ENCODE results near the gene SMIM5. TPM values are rescaled to one million over a fixed set of nuclear protein-coding genes. Genes with fewer than 3 reads are reported as not detected.

The SMIM5 gene
- total RNA-seq, 1 experiment from 2014 or later: 0.24 TPM

DNA sequence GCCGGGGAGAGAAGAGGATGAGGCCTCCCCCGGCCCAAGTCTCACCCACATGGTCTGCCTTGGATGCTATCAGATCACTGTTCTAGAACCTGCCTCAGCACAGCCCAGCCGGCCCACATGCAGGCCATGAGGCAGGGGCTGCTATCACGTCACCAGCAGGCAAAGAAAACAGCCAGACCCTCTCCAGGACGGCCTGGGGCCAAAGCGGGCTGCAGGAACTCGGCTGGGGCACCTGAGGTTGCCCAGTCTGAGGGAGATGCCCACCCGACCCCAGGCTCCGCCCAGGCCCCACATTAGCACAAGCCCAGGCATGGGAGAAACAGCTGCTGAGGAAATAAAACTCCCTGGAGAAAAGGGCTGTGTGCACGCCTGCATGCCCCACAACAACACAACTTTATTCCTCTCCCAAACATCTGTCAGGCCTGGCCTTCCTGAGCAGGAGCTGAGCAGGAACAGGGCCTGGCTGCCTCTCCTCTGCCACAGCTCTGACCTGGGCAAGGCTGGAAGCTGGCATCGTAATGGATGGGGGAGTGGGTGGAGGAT lies 6.7 kb upstream of the SMIM5 start:
- H2AFZ ChIP-seq (ENCODE audit: low read length): no peak overlapping the region
- no peak overlapping the region for H2BK5ac ChIP-seq (ENCODE audit: insufficient read length, low read length)
- no peak overlapping the region for H3K4me2 ChIP-seq (ENCODE audit: insufficient read depth, insufficient read length, low read length)
- no peak overlapping the region for H2AK5ac ChIP-seq (ENCODE audit: insufficient read length, low read length)
- no peak overlapping the region for H4K8ac ChIP-seq (replicated peaks; ENCODE audit: insufficient read length, low read depth, low read length)
- H3K79me1 ChIP-seq (ENCODE audit: insufficient read depth, low read depth, low read length, poor library complexity, severe bottlenecking): no peaks in the 10 kb centered on the region
- H4K5ac ChIP-seq (ENCODE audit: insufficient read length, low read depth, low read length): no peak overlapping the region
- H3K9me3 ChIP-seq (ENCODE audit: control insufficient read depth, low read depth, low read length): no peaks in the 10 kb centered on the region
- no peak overlapping the region for H2BK20ac ChIP-seq (ENCODE audit: low read depth, low read length, poor library complexity, severe bottlenecking)
- H3K4me1 Mint-ChIP-seq: no peaks in the 10 kb centered on the region
- H3K9me3 Mint-ChIP-seq: no peaks in the 10 kb centered on the region
- H2BK15ac ChIP-seq (ENCODE audit: low read depth, low read length): no peak overlapping the region
- no peak overlapping the region for H3K56ac ChIP-seq (ENCODE audit: insufficient read length, low read depth, low read length)
- no peak overlapping the region for H3T11ph ChIP-seq (ENCODE audit: low read length)
- H2BK12ac ChIP-seq (ENCODE audit: insufficient read length, low read depth, low read length): no peak overlapping the region
- H2BK120ac ChIP-seq (ENCODE audit: low read depth, low read length, poor library complexity, severe bottlenecking): no peak overlapping the region
- no peaks in the 10 kb centered on the region; the same call in 1 of the 2 replicates for H3K27me3 ChIP-seq (ENCODE audit: insufficient read depth, low read length)
- H3K18ac ChIP-seq (ENCODE audit: insufficient read length, low read depth, low read length): no peak overlapping the region
- TF ChIP-seq, protein P1, sequence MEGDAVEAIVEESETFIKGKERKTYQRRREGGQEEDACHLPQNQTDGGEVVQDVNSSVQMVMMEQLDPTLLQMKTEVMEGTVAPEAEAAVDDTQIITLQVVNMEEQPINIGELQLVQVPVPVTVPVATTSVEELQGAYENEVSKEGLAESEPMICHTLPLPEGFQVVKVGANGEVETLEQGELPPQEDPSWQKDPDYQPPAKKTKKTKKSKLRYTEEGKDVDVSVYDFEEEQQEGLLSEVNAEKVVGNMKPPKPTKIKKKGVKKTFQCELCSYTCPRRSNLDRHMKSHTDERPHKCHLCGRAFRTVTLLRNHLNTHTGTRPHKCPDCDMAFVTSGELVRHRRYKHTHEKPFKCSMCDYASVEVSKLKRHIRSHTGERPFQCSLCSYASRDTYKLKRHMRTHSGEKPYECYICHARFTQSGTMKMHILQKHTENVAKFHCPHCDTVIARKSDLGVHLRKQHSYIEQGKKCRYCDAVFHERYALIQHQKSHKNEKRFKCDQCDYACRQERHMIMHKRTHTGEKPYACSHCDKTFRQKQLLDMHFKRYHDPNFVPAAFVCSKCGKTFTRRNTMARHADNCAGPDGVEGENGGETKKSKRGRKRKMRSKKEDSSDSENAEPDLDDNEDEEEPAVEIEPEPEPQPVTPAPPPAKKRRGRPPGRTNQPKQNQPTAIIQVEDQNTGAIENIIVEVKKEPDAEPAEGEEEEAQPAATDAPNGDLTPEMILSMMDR (conservative IDR thresholded peaks at IDR 0.05): no peak
- H3K4me3 Mint-ChIP-seq: no peak overlapping the region
- no peak overlapping the region for H3K23ac ChIP-seq (ENCODE audit: insufficient read length, low read depth, low read length)
- H4K91ac ChIP-seq (ENCODE audit: insufficient read length, low read depth, low read length): no peak overlapping the region
- no CpG with 5 or more reads among the region's 11 CpGs for WGBS (ENCODE audit: extremely low coverage, insufficient read length, low lambda C conversion rate)
- H3K27ac ChIP-seq (ENCODE audit: insufficient read length, low read depth, low read length): no peak overlapping the region
- peaks cover 8% of the 10 kb centered on the region for H3K27me3 Mint-ChIP-seq (ENCODE audit: low read depth)
- no peak overlapping the region for H3K27ac Mint-ChIP-seq
- H3K9ac ChIP-seq (ENCODE audit: extremely low read depth, insufficient read length, low read length): no peak overlapping the region
- H3K23me2 ChIP-seq (ENCODE audit: insufficient read length, low read depth, low read length, poor library complexity, severe bottlenecking): no peaks in the 10 kb centered on the region
- DNase-seq: no peak
- H3K36me3 Mint-ChIP-seq (ENCODE audit: insufficient read depth in 1 of 3, low read depth in 3 of 3): peaks cover 0 to 15% (median 2%) of the 10 kb centered on the region in 3 experiments; a peak in 4 of 7 replicates
- H4K20me1 ChIP-seq (ENCODE audit: control insufficient read depth, insufficient read depth, insufficient read length): no peaks in the 10 kb centered on the region
- H3K4me1 ChIP-seq (ENCODE audit: insufficient read depth, low read length): no peaks in the 10 kb centered on the region
- H3K4ac ChIP-seq (ENCODE audit: low read depth, low read length): no peak overlapping the region
- H3K79me2 ChIP-seq (ENCODE audit: insufficient read depth, low read length): no peaks in the 10 kb centered on the region
- no peak overlapping the region for H3K14ac ChIP-seq (ENCODE audit: insufficient read depth, low read length)

Data from H9 (cell line).